ENCODE measurements around the gene VAMP2. TPM values are rescaled to one million over a fixed set of nuclear protein-coding genes. Genes with fewer than 3 reads are reported as not detected.
A peak's percentile ranks its signal among the peaks of the same experiment; 100 is the strongest.

Gene VAMP2
- total RNA-seq, 1 donor from 2014 or later, result 97.7 TPM

DNA sequence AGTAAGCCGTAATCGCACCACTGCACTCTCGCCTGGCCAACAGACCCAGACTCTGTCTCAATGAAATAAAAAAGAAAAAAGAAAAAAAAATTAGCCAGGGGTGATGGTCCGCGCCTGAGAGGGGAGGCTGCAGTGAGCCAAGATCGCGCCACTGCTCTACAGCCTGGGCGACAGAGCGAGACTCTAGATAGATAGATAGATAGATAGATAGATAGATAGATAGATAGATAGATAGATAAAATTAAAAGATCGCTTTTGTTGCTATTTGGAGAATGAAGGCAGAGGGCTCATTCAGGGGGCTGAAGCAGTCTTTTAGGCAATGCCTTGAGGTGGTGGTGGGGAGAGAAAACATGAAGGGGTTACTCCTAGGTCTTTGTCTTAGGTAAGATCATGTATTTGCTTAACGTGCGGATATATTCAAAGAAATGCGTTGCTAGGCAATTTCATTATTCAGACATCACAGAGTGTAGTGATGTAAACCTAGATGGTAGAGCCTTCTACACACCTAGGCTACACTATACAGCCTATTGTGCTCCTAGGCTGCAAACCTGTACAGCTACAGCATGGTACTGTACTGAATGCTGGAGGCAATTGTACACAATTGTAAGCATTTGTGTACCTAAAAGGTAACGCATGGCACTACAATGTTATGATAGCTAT is 34.5 kb downstream of the VAMP2 start:
- Mint-ChIP-seq H3K27ac (no peak overlapping the region), H3K4me3 (no peak overlapping the region), H3K36me3 (ENCODE audit: low read depth) (peaks cover 9% of the 10 kb centered on the region), H3K9me3 (no peaks in the 10 kb centered on the region), H3K27me3 (peaks cover 25% of the 10 kb centered on the region), H3K4me1 (peaks cover 39% of the 10 kb centered on the region)
- TF ChIP-seq, protein P1, sequence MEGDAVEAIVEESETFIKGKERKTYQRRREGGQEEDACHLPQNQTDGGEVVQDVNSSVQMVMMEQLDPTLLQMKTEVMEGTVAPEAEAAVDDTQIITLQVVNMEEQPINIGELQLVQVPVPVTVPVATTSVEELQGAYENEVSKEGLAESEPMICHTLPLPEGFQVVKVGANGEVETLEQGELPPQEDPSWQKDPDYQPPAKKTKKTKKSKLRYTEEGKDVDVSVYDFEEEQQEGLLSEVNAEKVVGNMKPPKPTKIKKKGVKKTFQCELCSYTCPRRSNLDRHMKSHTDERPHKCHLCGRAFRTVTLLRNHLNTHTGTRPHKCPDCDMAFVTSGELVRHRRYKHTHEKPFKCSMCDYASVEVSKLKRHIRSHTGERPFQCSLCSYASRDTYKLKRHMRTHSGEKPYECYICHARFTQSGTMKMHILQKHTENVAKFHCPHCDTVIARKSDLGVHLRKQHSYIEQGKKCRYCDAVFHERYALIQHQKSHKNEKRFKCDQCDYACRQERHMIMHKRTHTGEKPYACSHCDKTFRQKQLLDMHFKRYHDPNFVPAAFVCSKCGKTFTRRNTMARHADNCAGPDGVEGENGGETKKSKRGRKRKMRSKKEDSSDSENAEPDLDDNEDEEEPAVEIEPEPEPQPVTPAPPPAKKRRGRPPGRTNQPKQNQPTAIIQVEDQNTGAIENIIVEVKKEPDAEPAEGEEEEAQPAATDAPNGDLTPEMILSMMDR (IDR thresholded peaks at IDR 0.05), result no peak
- CTCF ChIA-PET, result interaction anchor here (2.4 kb wide), 1 partner anchor 10 kb away, joined by 19 read pairs; no protein-coding TSS in a partner anchor
- no peak for ATAC-seq (ENCODE audit: low read depth)
- intact Hi-C loops (cut with micrococcal nuclease), result no loop called here
- POLR2A ChIA-PET, result interaction anchor here (2.1 to 2.5 kb wide), 2 partner anchors 10 to 45 kb away, joined by 14 to 19 read pairs; no protein-coding TSS in a partner anchor
- DNase-seq, result no peak

DNA sequence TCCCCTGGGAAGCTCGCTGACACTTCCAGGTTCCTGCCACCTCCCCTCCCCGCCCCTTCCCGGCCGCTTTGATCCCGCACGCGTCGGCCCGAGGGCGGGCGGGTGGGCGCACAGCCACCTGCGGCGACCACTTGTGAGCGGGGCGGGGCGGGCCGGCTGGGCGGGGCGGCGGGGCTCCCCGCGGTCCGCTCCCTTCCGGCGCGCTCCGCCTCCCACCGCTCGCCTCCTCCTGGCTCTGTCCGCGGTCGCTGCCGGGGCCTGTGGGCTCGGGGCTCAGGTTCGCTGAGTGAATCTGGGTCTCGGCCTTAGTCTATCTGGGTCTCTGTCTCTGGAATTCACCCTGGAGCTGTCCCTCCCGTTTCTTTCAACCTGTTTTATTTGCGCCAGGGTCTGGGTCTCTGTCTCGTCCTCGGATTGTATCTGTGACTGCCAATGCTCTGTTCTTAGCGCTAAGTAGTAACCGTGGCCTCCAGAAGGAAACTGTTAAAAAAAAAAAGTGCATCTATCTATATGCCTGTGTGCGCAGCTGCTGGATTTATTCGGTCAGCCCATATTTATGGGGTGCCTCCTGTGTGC is 36.2 kb downstream of the VAMP2 start:
- DNase-seq, result peak; percentile 60
- peaks cover 32% of the 10 kb centered on the region for H3K27me3 Mint-ChIP-seq
- no peaks in the 10 kb centered on the region for H3K9me3 Mint-ChIP-seq
- TF ChIP-seq, protein P1 (IDR thresholded peaks at IDR 0.05), result no peak
- peak; percentile 49 for ATAC-seq (ENCODE audit: low read depth)
- H3K4me1 Mint-ChIP-seq, result peaks cover 49% of the 10 kb centered on the region
- peak overlapping the region; percentile 93 for H3K4me3 Mint-ChIP-seq
- ChIA-PET POLR2A (interaction anchor here (1.1 to 2.5 kb wide), 6 partner anchors 8 to 61 kb away, joined by 3 to 19 read pairs (median 4); no protein-coding TSS in a partner anchor), CTCF (interaction anchor here (0.8 to 2.4 kb wide), 4 partner anchors 12 to 169 kb away, joined by 3 to 19 read pairs (median 4); partner anchors contain the start of gene SLC25A35)
- peak overlapping the region; percentile 94 for H3K27ac Mint-ChIP-seq
- peaks cover 9% of the 10 kb centered on the region for H3K36me3 Mint-ChIP-seq (ENCODE audit: low read depth)
- intact Hi-C loops (cut with micrococcal nuclease), result loop anchor here (1.0 kb wide), 1 partner anchor 12 kb away; no protein-coding TSS in a partner anchor

DNA sequence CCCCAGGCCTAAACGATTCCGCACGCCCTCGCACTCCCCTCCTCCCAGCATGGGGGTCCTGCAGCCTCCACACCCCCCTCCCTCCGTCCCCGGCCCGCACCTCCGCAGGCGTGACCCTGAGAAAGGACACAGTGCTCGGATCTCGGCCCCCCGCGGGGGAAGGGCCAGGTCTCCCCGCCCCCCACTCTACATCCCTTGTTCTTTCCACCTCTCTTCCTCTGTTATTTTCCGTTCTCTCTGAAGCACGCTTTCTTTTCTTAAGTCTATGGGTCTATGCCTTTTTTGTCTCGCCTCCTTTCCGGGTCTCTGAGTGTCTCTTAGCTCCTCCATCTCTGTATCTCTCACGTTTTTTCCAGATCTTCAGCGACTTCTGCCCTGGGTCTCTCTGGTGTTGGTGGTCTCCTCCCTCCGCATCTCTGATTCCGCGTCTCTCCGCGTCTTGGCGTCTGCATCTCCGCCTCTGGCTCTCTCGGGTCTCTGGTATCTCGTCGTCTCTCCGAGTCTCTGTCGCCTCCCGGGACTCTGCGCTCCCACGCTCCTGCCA is 36.7 kb downstream of the VAMP2 start:
- ATAC-seq (ENCODE audit: low read depth) (peak; percentile 1), DNase-seq (peak; percentile 34)
- intact Hi-C loops (cut with micrococcal nuclease), result loop anchor here (1.0 kb wide), 1 partner anchor 12 kb away; no protein-coding TSS in a partner anchor
- TF ChIP-seq, protein P1 (IDR thresholded peaks at IDR 0.05), result no peak
- POLR2A ChIA-PET, result interaction anchor here (1.1 to 2.5 kb wide), 4 partner anchors 12 to 61 kb away, joined by 3 to 19 read pairs (median 8); no protein-coding TSS in a partner anchor
- Mint-ChIP-seq H3K4me3 (peak overlapping the region; percentile 93), H3K4me1 (peaks cover 52% of the 10 kb centered on the region), H3K27me3 (peaks cover 31% of the 10 kb centered on the region), H3K27ac (peak overlapping the region; percentile 94), H3K36me3 (ENCODE audit: low read depth) (peaks cover 9% of the 10 kb centered on the region), H3K9me3 (no peaks in the 10 kb centered on the region)
- CTCF ChIA-PET, result interaction anchor here (2.4 kb wide), 1 partner anchor 12 kb away, joined by 19 read pairs; no protein-coding TSS in a partner anchor

DNA sequence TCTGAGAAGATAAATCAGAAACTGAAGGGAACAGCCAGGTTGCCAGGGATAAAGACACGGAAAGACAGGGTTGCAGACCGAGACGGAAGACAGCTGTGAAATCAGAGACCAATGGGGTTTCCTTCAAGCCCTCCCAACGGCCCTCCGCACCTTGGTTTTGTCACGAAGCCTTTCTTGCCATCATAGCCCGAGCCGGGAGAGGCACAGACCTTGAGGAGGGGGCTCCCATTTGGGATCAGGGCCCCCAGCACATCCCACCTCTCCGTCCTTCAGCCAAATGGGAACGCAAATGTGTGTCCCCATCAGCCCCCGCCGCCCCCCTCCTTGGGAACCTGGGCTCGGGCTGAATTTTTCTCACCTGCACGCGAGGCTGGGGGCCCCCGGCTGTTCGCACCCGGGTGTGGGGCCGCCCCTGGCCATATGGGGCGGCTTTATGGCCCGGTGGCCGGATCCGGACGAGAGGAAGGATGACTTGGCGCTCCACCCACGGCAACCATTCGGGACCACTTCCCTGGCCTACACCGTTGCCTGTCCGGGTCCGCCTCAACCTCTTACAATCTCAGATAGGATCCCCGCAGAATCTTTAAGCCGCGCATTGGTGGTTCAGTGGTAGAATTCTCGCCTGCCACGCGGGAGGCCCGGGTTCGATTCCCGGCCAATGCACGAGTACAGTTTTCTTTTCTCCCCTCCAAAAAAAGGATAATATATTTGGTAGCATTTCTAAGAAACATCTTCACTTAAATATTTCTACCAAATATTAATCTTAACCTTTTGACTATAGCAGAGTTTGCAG is 37.4 kb downstream of the VAMP2 start:
- ChIA-PET POLR2A (interaction anchor here (1.3 to 4.2 kb wide), 8 partner anchors 13 to 170 kb away, joined by 4 to 40 read pairs (median 10); partner anchors contain the start of gene SLC25A35), CTCF (interaction anchor here (1.3 to 2.4 kb wide), 3 partner anchors 13 to 51 kb away, joined by 4 to 19 read pairs (median 4); no protein-coding TSS in a partner anchor)
- no peaks in the 10 kb centered on the region for H3K9me3 Mint-ChIP-seq
- ATAC-seq (ENCODE audit: low read depth), result peak; percentile 46
- peaks cover 58% of the 10 kb centered on the region for H3K4me1 Mint-ChIP-seq
- H3K4me3 Mint-ChIP-seq, result peak overlapping the region; percentile 93
- peak overlapping the region; percentile 94 for H3K27ac Mint-ChIP-seq
- DNase-seq, result peak; percentile 85
- TF ChIP-seq, protein P1 (IDR thresholded peaks at IDR 0.05), result no peak
- peaks cover 11% of the 10 kb centered on the region for H3K36me3 Mint-ChIP-seq (ENCODE audit: low read depth)
- H3K27me3 Mint-ChIP-seq, result peaks cover 35% of the 10 kb centered on the region
- intact Hi-C loops (cut with micrococcal nuclease), result no loop called here

Measured in activated B cell treated with CpG ODN at 0.5 μM for 24 hours (primary cell).